GM19468 (cell line): ENCODE data around the gene CCR9.
A peak's percentile ranks its signal among the peaks of the same experiment; 100 is the strongest.

Experiments
- ATAC-seq: cut with Tn5 transposase; IDR thresholded peaks from one replicate; pipeline ENCODE4 v1.9.1; 2021; ENCODE audit warnings: mild to moderate bottlenecking, moderate library complexity, moderate number of reproducible peaks; ENCODE audit not compliant: unreplicated experiment; ENCODE audit errors: extremely low read depth

The CCR9 gene

DNA sequence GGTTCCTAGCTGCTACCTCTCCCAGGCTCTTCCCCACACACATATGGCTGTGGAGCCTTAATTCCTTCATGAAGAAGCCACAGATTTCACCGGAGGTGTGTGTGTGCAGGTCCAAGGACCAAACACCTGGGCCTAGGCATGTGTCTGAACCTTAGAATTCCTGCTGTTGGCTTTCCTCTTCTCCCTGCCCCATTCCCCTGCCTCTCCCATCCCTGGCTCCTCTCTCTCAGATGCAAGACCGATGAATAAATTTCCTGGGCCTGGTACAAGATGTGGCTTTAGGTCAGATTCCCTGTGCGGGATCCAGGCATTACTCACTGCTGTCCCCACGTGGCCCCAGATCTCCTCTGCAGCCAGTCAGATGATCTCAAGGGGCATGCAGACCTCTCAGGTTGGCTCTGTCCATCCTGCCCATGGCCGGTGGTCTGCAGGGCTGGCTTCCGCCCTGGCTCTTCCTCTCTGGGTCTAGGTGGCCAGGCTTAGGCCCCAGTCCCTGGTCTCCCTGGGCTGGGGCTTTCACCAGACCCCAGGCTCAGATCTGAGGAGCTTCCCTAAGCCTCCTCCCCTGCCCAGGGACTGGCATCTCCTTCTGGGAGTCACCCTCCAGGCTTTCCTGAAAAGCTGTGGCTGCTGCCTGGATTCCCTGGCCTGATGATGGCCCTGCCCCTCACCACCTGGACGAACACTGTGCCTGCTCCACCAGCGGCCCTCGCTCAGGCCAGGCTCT, 20.5 kb downstream of the CCR9 start:
- ATAC-seq = no peak

DNA sequence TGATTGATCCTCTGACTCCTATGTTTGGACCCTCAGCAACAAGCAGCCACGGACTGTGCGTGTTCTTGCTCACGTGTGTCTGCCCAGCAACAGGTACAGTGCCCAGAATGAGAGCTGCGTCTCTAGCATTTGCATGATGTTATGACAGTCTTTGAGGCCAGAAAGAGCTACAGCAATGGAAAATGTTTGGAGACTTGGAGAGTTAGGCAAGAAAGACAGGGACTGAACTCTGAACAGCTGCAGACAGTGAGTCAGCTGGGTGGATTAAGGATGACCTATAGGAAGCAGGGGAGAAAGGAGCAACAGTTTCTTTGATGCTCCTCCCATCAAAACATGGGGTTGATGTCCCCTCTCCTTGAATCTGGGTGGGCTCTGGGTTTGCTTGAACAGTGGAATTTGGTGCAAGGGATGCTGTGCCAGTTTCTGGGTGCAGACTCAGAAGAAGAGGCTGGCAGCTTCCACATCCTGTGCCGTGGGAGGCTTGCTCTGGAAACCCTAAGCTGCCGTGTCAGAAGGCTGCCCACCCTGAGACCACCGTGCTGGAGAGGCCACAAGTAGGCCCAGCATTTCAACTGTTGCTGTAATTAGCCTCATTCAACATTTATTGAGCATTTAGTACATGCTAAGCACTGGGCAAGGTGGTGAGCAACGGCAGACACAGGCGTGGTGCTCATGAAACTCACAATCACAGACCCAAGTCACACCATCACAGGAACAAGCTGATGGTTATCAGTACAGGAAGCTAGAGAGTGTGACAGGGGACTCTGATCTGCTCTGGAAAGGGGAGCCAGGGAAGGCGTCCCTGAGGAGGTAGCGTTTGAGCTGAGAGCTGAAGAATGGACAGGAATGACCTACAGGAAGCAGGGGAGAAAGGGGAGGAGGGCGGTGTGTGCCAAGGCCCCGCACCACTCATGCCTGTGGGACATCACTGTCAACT, 21.7 kb downstream of the CCR9 start:
- no peak for ATAC-seq

- ATAC-seq = no peak
These were observed 22.4 kb downstream of the CCR9 start for GRCh38 chr3:45908761-45909160.

GRCh38 chr3:45909542-45909941, 23.2 kb downstream of the CCR9 start:
- no peak for ATAC-seq

DNA sequence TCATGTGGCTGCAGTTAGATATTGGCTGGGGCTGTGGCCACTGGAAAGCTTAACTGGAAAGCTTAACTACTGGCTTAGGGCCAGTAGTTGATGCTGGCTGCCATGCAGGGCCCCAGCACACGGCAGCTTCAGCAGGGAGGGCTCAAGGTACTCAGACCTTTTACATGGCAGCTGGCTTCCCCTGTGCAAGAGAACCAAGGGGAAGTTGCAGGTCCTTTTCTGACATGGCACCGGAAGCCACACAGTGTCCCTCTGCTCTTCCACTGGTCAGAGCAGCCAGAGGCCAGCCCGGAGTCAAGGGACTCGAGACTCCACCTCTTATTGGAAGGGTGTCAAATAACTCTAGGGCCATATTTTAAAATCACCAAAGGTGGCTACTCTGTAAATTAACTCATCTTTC, 24.5 kb downstream of the CCR9 start:
- ATAC-seq = no peak

GRCh38 chr3:45911511-45912226, 25.3 kb downstream of the CCR9 start:
- no peak for ATAC-seq

DNA sequence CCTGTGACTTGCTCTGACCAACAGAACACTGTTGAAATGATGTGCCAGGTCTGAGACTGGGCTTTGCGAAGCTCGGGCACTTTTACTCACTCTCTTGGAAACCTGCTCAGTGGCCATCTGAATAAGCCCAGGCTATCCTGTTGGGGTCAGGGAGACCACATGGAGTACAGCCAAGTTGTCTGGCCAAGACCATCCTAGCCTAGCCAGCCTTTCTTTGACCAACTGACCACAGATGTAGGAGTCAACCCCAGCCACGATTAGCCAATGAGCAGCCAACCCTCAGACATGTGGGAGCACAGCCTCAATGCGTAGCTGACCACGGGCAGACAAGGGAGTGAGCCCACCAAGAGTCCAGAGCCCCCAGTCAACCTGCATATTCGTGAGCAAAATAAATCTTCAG, 26.1 kb downstream of the CCR9 start:
- ATAC-seq = no peak

DNA sequence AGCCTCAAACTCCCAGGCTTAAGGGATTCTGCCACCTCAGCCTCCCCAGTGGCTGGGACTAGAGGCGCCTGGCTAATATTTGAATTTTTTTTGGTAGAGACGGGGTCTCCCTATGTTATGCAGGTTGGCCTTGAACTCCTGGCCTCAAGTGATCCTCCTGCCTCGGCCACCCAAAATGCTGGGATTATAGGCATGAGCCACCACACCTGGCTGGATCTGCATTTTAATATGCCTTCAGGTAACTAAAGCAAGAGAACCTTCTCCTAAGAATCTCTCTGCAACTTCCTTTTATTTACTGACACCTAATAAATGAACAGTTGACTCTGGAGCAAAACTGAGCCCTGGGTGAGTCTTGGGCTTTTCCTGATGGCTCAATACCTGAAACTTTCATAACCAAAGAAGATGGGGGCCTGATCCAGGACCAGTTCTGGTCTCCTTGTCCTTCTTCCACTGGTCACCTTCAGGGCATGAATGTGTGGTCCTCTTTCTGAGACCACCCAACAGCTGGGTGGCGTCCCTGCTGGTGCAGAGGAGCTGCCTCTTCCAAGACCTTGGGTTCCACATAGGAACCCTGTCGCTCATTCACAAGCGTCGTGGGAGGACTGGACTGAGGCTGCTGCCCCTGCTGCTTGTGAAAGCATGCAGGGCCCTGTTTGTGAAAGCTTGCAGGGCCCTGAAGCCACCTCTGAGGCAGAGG, 28.2 kb downstream of the CCR9 start:
- ATAC-seq = no peak

DNA sequence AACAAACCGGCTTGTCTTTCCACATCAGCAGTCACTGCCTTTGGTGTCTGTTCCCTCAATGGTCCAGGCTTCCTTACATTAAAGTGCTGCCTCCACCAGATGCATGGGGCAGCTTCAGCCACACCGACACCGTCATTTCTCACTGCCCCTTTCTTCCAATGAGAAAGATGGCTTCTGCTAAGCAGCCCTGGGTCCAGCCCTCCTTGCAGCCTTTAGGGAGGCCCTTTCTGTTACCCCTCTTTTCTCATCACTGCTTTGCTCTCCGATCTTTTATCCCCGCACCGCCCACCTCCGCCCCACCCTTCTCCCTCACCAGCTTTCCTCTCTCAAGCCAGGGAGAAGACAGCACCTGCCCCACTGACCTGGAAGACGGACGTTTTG, 28.7 kb downstream of the CCR9 start:
- ATAC-seq = no peak

DNA sequence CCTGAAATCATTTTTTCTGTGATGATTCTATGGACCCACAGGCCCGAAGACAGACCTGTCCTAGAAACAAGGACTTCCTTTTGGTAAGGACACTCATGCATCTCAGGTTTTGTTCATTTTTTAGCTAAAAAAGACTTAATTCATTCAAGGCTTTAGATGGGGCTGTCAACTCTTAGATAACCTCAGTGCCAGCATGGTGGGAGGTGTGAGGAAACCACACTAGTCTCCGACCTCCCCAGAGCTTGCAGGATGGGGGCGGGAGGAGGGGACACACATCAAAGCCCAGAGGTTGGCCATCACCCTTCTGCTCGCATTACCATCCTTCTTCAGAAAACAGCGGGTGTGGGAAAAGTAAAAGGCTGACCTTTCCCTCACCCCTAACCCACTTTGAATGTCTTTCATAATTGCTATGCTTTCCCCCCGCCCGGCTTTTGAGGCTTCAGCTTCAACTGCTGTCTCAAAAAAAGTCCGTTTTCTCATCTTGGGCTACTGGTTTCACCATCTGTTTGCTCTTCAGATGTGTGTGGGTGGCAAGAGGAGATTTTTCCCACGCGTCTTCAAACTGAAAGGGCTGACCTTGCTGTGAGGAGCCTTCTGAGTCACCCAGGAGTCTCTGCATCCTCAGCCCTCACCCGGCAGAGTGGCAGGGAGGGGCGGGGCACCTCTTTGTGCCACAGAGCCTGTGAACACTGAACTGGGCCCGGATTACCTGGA, 29.3 kb downstream of the CCR9 start:
- ATAC-seq = peak; percentile 79

DNA sequence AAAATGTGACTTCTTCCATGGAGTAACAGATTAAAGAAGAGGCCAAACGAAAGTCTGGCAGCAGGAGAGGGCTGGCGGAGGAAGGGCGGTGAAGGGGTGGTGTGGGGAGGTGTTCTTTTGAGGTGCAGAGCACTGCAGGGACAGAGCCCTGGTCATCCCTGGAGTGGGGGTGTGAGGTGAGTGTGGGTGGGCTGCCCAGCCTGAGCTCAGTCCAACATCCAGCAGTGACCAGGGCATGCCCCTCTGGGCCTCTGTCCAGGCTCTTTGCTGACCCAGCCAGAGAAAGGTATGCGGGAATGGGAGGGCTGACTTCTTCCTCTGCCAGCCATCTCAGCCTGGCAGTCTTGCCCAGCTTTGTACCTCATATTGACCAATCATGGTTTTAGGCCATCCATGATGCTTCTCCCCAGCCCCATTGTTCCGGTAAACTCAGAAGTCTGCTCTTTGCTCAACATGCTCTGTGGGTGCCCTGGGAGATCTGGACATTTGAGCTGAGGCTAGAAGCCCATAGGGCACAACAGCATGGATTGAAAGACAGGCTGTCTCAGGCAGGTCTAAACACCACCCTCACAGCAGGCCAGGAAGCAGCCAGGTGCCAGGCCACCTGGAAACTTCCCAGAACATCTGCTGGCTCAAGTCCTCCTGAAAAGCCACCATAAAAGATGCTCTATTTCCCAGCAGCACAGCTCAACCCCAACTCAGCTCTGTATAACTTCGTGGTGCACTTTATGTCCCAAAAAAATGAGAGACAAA, 31.0 kb downstream of the CCR9 start:
- ATAC-seq = no peak

DNA sequence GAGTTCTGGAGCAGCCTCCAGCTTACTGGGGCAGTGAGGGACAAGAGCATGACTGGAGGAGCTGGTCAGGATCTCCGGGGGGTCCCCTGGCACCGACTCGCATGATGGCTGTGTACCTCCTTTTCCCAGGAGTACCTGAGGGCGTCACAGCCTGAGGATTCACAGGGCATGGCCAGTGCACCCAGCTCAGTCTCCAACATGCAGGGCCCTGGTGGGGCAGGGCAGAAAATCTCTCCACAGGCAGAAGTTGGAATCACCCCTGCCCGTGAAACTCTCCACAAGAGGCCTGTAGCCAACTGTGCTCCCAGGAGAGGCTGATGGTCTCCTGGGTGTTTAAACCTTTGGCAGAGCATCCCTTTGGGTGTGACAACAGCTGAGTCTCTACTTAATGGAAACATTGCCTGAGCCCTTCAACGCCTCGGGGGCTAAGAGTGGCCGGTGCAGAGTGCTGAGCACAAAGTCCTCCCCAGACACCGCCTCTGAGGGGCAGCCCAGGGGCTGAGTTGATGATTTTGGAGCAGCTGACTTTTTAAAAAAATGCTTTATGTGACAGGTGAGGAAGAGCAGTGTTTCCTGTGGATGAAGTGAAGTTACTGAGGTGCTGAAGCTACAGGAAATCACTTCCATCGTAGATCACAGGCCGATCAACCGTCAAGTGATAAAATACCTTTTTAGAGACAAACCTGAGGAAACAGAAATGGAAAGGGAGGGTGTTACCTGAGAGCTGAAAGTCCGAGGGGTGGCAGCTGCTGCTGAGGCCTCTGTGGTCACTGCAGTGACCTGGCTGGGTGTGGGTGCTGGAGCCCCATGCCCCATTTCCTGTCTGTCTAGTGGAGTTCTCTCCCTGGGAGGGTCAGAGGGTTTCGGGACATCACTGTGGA, 35.1 kb downstream of the CCR9 start:
- ATAC-seq = no peak

DNA sequence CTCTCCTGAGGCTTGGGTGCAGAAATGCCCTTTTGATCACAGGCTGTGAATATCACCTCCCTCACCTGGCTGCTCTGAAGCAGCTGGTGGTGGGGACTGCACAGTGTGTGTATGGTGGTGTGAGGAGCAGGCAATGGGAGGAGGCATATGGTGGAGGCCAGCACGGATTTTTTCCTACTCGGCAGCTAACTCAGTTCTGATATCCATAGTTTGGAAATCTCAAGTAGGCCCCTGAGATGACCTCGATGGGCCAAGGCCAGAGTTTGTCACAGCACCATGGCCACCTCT, 35.6 kb downstream of the CCR9 start:
- ATAC-seq = no peak

DNA sequence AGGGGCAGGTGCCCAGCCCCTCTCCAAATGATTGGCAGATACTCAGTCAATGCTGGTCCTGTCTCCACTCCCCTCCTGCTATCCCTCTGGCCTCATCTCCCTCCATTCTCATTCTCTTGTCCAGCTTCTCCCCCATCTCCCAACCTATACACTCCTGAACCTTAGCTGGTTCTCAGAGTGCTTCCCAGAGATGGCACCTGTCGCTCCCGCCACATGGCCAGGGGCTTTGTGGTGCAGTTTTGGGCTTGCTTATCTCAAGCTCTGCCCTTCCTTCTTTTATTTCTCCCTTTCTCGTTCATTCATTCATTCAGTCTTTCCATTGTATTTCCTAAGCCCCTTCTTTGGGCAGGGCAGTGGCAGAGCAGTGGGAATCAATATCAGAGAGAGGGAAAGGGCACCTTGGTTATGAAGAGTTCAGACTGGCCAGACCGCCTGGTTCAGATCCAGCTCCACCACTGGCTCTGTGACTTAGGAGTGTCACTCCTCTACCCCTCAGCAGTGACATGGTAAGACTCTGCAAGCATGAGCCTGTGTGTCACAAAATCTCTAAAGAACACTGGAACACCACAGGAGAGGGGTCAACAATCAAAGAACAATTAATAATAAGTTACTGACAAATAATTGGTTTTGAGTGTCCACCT, 36.7 kb downstream of the CCR9 start:
- no peak for ATAC-seq

DNA sequence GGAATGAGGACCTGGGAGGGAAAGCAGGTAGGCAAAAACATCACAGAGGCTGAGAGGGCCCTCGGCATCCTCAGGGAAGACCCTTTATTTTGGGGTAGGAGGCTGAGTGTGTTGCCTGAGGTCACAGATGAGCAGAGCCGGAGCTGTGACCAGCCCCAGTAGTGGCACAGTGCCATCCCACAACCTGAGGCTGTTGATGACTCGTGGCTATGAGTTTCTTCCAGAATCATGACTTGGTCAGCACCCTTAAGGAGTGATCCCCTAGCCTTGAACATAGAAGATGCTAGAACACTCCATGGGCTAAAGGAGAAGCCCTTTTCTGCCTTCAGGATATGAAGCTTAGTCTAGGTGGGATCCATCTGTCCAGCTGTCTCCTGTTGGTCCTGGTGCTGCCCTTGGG, 37.4 kb downstream of the CCR9 start:
- no peak for ATAC-seq

DNA sequence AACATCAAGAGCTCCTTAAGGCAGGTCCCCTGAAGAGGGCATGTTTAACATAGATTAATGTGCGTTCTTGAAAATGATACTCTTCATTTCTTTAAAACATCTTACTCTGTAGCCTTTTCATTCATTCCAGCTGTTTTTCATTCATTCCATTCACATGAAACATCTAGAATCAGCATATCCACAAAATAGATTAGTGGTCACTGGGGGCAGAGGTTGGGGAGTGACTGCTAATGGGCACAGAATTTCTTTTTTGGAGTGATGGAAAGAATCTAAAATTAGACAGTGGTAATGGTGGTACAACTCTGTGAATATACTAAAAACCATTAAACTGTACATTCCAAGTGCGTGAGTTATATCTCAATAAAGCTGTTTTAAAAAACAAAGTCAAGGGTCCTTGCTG, 41.5 kb downstream of the CCR9 start:
- ATAC-seq = no peak

DNA sequence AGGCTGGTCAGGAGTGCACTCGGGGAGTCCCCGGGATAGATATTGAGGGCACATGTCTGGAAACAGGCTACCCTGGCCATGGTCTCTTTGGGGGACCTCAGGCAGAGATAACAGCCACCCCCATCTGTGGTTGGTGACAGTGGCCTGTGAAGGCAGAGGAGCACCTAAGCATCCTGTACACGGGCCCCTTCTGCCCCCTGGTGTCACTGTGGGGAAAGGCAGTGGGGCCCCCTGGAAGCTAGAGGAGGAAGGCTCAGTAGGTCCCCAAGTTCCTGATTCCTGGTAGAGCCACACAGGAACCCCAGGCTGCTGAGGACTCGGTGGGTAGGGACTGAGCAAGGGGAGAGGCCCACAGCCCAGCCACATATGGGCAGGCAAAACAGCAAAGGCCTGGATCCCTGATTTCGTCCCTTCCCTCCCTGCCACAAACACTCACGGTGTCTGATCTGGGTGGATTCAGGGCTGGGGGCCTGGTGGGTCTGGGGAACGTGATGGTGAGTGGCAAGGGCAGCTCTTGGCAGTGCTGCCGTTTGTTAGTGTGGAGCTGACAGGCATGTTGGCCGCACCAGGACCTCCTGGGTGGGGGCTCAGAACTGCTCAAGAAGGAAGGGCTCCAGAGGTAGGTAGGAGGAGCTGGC, 42.8 kb downstream of the CCR9 start:
- ATAC-seq = no peak
